ENCODE data around the gene ASPHD1.
A peak's percentile ranks its signal among the peaks of the same experiment; 100 is the strongest.
"Not testable (repeated sequence)": the region's sequence is repeated elsewhere in the genome, so short reads cannot be mapped to it uniquely, and the experiment has no call there.

ASPHD1 gene, protein sequence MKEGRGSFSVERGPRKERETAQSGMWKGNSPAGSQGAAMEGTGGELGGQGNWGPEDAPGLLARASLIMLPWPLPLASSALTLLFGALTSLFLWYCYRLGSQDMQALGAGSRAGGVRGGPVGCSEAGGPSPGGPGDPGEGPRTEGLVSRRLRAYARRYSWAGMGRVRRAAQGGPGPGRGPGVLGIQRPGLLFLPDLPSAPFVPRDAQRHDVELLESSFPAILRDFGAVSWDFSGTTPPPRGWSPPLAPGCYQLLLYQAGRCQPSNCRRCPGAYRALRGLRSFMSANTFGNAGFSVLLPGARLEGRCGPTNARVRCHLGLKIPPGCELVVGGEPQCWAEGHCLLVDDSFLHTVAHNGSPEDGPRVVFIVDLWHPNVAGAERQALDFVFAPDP

DNA sequence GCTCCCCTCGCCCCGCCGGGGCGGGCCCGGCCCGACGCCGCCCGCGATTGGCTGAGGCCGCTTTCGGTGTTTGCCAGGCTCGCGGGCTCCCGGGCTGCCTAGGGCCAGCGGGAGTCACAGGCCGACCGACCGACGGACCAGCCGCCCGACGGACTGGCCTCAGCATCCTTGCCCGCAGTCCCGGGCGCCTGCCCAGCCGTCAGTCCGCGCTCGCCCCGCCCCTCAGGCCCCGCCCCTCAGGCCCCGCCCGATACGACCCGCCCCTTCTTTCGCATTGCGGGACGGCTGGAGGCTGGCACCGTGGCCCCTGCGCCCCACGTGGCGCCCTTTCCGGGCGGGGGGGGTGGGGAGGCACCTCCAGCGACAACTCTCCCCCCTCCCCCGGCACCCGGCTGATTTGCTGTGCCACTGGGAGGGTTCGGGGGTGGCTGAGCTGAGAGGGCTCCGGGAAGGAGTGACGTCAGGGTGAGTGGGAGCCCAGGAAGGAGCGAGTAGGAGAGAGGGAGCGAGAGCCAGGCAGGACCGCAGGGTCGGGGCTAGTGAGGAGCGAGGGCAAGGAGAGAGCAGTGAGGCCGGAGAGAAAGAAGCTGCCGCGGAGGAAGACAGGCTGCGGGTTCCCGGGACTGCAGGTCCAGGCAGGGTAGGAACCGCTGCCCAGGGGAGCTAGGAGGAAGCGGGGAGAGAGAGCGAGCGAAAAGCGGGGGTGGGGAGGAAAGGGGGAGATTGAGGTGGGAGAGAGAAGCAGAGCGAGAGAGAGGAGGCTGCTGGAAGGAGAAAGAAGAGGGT lies at the start of gene ASPHD1:
TSS of gene ASPHD1 (plus strand) at position 387 of the 786 bp plus-strand sequence. CDS start 484 bp downstream, outside the sequence.
- peak; percentile 98 for DNase-seq
- in situ Hi-C loops (cut with HindIII; ENCODE audit: low pct_ligation_motif_present, low pct_unique_long_range_greater_than_20kb, low sequenced_read_pairs): no loop called here

DNA sequence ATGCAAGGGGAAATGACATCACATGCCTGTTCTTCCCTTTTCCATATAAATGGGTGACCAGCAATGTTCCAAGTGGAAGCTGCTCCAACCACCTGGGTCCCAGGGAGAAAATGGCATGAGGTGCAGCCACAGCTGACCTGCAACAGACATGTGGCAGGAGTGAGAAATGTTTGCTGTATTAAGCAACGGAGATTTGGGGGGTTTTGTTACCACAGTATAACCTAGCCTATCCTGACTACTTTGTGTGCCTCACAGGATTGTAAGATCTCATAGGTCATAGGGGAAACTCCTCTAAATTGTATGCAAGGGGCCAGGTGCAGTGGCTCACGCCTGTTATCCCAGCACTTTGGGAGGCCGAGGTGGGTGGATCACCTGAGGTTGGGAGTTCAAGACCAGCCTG lies 49.3 kb upstream of the ASPHD1 start:
- in situ Hi-C loops (cut with HindIII; ENCODE audit: low pct_ligation_motif_present, low pct_unique_long_range_greater_than_20kb, low sequenced_read_pairs): no loop called here
- DNase-seq: no peak

DNA sequence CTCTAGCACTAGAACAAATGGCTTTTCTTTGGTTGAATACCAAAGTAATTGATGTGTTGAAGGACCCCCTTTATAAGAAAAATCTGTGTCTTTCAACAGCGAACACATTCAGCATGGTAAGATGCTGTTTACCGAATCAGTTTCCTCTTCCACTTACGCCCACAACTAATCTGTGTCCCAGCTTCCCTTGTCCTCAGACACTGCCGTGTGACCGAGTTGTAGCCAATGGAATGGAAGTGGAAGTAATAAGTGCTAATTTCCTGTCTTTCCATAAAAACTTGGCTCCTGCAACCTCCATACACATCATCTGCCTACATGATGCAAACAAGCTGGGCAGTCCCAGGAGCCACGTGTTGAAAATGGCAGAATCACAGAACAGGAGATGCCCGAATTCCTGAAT lies 47.6 kb upstream of the ASPHD1 start:
- DNase-seq: no peak
- in situ Hi-C loops (cut with HindIII; ENCODE audit: low pct_ligation_motif_present, low pct_unique_long_range_greater_than_20kb, low sequenced_read_pairs): no loop called here

DNA sequence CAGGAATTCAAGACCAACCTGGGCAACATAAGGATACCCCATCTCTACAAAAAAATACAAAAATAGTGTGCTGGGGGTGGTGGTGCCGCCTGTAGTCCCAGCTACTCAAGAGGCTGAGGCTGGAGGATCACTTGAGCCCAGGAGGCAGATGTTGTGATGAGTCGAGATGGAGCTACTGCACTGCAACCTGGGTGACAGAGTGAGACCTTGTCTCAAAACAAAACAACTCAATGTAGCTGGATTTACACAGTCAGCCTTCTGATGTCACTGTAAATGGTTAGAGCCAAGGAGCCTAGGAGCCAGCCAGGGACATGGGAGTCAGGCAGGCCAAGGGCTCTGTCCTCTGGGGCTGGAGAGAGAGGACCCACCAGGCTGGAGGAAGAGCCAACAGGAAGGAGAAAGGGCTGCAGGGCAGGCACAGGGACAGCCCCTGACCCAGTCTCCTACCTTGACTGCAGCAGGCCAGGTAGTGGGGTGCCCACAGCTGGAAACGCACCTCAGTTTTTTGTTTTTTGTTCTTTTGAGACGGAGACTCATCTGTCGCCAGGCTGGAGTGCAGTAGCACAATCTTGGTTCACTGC lies 45.7 kb upstream of the ASPHD1 start:
- in situ Hi-C loops (cut with HindIII; ENCODE audit: low pct_ligation_motif_present, low pct_unique_long_range_greater_than_20kb, low sequenced_read_pairs): no loop called here
- DNase-seq: no peak

DNA sequence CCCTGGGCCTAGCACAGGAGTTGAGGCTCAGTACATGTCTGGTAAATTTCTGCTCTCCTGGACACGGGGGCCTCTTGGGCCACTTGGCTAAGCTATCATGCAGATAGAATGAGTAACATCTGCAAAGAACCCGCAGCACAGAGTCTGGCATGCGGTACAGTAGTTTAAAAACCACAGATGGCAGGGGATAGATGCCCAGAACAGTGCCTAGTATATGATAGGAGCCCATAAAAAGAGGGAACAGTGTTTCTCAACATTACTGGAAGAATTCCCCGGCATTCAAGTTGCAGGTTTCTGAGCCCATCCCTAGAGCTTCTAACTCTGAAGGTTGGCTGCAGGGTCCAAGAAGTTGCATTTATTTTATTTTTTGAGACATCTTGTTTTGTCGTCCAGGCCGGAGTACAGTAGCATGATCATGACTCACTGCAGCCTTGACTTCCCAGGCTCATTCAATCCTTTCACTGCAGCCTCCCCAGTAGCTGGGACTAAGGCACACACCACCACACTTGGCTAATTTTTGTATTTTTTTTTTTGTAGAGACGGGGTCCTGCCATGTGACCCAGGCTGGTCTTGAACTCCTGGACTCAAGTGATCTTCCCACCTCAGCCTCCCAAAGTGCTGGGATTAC lies 43.0 kb upstream of the ASPHD1 start:
- in situ Hi-C loops (cut with HindIII; ENCODE audit: low pct_ligation_motif_present, low pct_unique_long_range_greater_than_20kb, low sequenced_read_pairs): no loop called here
- no peak for DNase-seq

DNA sequence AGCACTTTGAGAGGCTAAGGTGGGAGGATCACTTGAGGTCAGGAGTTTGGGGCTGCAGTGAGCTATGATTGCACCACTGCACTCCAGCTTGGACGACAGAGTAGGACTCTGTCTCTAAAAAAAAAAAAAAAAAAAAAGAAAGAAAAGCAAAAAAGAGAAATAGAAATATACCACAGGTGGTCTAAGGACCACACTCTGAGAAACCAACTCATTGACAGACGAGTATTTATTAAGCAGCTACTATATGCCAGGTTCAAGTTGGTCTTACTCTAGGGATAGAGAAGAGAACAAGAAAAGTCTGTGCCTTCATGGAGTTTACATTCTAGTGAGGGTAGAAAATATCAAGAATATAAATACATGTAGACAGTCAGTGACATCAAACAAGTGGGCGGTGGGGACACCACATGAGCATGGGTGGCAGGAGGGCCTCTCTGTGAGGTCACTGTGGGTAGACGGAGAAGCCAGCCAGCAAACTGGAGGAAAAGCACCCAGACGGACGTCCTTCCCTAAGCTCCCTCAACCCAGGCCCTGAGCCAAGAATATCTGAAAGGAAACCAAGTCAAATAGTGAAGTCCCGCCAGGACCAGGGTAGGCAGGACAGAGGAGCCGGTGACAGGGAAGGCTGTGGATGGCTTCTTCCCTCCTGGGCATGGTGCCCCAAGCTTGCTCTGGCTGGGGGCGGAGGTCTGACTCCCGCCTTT lies 42.0 kb upstream of the ASPHD1 start:
- in situ Hi-C loops (cut with HindIII; ENCODE audit: low pct_ligation_motif_present, low pct_unique_long_range_greater_than_20kb, low sequenced_read_pairs): no loop called here
- no peak for DNase-seq

DNA sequence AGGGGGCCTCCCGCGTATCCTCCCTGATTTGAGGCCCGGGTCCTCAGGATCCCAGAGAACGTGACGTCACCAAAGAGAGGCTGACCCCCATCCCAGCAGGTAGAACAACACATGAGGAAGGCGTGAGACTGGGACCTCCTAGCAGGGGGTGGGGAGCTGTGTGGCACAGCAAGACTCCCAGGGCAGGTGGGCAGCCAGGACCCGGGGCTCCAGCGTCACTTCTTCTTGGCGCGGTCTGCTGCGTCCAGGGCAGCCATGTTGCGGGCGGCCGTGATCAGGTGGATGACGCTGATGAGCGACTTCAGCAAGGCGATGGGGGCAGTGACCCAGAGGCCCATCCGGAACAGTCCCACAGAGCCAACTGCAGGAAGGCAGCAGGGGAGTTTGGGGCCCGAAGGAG lies 41.3 kb upstream of the ASPHD1 start:
- in situ Hi-C loops (cut with HindIII; ENCODE audit: low pct_ligation_motif_present, low pct_unique_long_range_greater_than_20kb, low sequenced_read_pairs): no loop called here
- no peak for DNase-seq

DNA sequence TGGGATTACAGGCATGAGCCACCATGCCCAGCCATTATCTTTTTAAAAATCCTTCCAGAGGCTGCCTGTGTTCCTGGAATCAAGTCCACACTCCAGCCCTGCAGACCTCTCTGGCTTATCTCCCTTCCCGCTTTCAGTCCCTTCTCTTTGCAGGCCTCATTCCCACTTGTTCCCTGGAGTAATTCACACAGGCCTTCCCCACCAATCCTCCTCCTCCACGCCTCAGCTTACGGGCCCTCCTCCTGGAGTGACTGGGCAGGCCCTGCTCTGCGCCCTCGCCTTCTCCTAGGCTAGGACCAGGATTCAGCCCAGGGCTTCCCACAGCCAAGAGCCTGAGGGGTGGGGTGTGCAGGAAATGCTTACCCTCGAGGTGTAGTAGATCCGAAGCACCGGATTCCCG lies 40.1 kb upstream of the ASPHD1 start:
- in situ Hi-C loops (cut with HindIII; ENCODE audit: low pct_ligation_motif_present, low pct_unique_long_range_greater_than_20kb, low sequenced_read_pairs): no loop called here
- no peak for DNase-seq

DNA sequence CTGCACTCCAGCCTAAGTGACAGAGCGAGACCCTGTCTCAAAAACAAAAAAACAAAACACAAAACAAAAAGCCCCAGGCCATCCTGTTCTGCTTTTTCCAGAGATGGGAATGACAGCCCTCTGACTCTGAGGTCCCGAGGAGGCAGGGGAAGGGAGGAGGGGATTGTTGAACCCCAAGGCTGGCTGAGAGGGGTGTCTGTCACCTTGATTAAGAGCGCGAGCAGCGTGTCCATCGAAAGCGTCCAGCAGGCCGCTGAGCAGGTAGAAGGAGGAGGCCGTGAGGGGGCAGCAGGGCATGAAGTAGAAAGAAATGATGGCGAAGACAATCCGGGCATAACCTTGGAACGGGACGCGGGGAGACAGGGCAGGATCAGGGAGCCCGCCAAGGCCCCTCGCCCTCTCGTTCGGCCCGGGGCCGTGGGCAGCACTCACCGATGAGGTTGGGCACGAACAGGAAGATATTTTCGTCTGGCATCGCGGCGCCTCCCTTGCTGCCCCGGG lies 37.9 kb upstream of the ASPHD1 start:
- peak; percentile 52 for DNase-seq
- in situ Hi-C loops (cut with HindIII; ENCODE audit: low pct_ligation_motif_present, low pct_unique_long_range_greater_than_20kb, low sequenced_read_pairs): no loop called here

DNA sequence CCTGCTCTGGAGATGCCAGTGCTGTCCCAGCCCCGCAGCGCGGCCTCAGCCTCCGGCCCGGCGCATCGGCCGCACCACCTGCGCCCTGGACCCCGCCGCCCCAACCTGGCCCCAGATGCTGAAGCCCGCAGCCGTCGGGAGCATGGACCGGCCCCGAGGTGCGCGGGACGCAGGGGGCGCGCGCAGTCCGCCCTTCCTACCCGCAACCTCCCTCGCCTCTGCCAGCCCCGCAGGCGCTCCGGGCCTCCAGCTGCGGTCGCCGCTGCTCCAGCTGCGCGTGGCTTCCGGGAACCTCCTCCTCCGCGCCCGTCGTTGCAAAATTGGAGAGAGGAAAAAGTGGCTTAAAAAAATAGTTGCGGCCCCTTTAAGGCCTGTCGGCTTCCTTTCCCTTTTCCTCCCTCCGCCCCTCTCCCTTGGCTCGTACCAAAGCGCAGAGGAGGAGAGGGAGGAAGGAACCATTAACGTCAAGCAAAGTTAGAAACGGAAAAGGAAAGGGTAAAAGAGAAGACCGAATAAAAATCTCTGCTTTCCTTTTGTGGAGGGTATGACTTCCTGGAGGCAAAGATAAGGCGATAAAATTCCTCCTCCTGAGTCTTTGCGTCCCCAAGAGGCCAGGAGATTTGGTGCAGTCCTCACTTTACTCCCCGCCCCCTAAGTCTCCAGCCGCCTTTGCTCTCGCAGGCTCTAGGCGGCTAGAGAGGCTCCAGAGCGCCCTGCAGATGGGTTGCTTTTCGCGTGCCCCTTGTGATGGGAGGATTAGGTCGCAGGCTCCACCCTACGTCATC lies 37.2 kb upstream of the ASPHD1 start, which contains the start of gene CDIPT:
TSS of gene CDIPT (minus strand) at position 343 of the 785 bp plus-strand sequence. CDS start 369 bp downstream, outside the sequence.
- peak; percentile 99 for DNase-seq
- in situ Hi-C loops (cut with HindIII; ENCODE audit: low pct_ligation_motif_present, low pct_unique_long_range_greater_than_20kb, low sequenced_read_pairs): no loop called here

DNA sequence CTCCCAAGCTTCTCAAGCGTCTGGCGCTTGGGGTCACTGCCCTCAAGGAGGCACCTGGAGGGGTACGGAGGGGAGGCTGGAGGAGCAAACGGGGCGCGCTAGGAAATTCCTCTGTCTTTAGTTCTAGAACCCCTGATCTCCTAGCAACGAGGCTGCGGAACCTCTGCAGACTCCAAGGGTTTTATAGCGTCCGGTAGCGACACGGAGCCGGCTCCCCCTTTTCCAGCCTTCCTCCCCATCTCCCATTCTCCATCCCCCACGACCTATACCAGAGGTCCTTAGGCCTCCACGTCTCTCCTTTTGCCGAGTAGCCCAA lies 36.7 kb upstream of the ASPHD1 start:
- no peak for DNase-seq
- in situ Hi-C loops (cut with HindIII; ENCODE audit: low pct_ligation_motif_present, low pct_unique_long_range_greater_than_20kb, low sequenced_read_pairs): no loop called here

DNA sequence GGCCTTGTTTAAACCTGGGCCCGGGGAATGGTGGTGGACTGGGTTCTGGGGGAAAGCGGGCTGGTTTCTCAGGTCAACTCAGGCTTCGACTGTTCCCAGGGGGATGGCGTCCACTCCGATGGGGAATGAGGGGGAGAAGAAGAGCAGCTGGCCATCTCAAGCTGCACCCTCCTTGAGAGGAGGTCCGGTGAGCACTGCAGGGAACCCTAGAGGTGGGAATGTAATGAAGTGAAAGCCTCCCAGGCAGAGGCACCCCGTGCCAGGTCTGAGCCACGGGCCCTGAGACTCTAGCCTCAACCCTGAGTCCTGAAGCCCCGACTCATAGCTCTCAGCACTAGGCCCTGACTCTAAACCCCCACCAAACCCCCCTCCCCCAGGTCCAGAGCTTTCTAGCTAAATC lies 36.1 kb upstream of the ASPHD1 start:
- in situ Hi-C loops (cut with HindIII; ENCODE audit: low pct_ligation_motif_present, low pct_unique_long_range_greater_than_20kb, low sequenced_read_pairs): no loop called here
- no peak for DNase-seq

DNA sequence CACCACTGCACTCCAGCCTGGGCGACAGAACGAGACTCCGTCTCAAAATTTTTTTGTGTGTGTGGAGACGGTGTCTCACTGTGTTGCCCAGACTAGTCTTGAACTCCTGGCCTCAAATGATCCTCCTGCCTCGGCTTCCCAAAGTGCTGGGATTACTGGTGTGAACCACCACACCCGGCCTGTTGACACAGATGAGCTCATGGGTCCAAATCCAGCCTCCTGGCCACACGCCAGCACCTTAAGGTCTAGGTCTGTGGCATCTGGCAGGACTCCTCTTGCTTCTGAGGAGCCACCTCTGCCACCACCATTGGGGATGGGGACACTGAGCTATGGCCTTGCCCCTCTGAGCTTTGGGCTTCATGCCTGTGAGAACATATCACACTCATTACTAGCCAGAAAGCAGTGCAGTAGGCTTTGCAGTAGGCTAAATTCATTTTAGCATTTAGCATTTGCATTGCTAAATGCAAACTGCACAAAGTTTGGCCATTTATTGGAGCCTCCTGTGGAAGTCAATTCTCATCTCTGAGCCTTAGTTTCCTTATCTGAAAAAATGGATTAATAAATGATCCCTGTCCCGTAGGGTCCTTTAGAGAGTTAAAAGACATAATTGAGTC lies 31.8 kb upstream of the ASPHD1 start:
- DNase-seq: no peak
- in situ Hi-C loops (cut with HindIII; ENCODE audit: low pct_ligation_motif_present, low pct_unique_long_range_greater_than_20kb, low sequenced_read_pairs): no loop called here

DNA sequence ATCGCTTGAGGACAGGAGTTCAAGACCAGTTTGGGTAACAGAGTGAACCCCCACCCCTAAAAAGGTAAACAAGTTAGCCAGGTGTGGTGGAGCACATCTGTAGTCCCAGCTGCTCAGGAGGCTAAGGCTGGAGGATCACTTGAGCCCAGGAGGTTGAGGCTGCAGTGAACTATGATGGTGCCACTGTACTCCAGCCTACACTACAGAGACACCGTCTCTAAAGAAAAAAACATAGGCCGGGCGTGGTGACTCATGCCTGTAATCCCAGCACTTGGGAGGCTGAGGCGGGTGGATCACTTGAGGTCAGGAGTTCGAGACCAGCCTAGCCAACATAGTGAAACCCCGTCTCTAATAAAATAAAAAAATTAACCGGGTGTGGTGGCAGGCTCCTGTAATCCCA lies 31.2 kb upstream of the ASPHD1 start:
- in situ Hi-C loops (cut with HindIII; ENCODE audit: low pct_ligation_motif_present, low pct_unique_long_range_greater_than_20kb, low sequenced_read_pairs); DNase-seq: not testable (repeated sequence)

DNA sequence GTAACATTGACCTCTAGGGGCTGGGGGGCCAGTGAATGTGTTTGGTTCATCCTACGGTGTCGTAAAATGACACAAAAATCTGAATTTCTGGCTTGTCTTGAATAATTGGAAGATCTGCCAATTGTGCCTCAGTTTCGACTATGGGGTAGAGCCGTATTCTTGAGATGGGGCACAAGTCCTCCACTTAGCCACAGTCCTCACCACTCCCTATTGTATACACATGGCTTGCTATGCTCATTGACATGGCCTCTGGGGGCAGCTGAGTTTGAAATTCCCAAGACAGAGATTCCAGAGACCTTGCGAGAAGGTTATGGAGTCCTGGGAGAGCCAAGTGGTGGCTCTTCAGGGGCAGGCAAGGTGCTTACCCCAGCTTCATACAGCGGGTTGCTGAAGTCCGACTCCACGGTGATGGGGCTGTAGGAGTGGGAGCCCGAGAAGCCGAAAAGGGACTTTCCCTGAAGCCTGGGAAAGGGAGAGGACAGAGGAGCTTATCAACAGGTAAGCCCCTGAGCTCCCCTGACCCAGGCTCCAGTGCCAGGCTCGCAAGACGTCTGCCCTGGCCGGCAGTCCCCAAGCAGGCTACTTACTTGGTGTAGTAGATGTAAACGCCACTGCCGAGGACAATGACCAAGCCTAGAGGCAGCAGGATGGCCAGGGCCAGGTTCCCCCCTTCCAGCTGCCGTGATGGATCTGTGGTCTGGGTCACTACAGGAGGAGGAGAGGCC lies 28.3 kb upstream of the ASPHD1 start:
- in situ Hi-C loops (cut with HindIII; ENCODE audit: low pct_ligation_motif_present, low pct_unique_long_range_greater_than_20kb, low sequenced_read_pairs): no loop called here
- DNase-seq: no peak

DNA sequence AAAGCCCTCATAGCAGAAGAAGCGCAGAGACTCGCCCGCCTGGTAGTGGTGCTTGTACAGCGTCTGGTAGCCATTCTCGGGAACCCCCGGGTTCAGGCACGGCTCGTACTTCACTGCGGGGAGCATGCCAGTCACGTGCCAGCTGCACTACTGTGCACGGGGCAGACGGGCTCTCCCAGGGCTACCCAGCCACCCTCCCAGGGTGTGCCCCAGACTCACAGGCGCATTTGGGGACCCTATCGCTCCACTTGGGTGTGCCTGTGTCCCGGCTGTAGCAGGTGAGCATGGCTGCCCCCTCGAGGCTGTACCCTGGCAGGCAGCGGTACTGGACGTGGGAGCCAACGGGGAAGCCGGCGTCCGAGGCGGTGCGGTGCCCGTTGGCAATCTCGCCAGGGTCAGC lies 27.0 kb upstream of the ASPHD1 start:
- in situ Hi-C loops (cut with HindIII; ENCODE audit: low pct_ligation_motif_present, low pct_unique_long_range_greater_than_20kb, low sequenced_read_pairs): no loop called here
- DNase-seq: no peak

DNA sequence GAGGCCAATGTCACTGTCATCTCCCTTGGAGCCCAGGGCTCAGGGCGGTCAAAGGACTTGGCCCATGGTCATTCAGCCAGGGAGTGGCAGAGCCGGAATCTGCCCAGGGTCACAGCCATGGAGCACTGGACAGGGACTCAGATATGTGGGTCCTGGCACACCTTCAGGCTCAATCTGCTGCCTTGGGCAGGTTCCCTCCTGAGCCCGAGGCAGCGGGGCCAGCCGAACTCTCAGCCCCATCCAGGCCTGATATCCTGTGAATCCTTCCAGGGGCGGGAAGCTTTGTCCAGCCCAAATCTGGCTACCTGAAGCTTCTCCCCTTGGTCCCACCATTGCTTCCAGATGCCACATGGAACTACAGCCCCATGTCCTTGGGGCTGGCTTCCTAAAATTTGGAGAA lies 25.1 kb upstream of the ASPHD1 start:
- in situ Hi-C loops (cut with HindIII; ENCODE audit: low pct_ligation_motif_present, low pct_unique_long_range_greater_than_20kb, low sequenced_read_pairs): no loop called here

More for the DNA sequence above, 25.1 kb upstream of the ASPHD1 start:
- DNase-seq: no peak

Data from ACHN (cell line).